Liver (tissue), 3 donors: Measurements from ENCODE around the gene HSPA9.

Experiments
- ATF3 ChIP-seq: IDR thresholded peaks from 2 replicates; pipeline ENCODE4 v1.6.1; 2016; ENCODE audit warnings: antibody characterized with exemption
- CTCF ChIP-seq: fragments of 150-350 bp; IDR thresholded peaks from 2 replicates; pipeline ENCODE4 v1.5.1; 2017; ENCODE audit warnings: improper control_type of control experiment, low read depth, low read length; ENCODE audit not compliant: missing input control
- RAD21 ChIP-seq, 2 donors: IDR thresholded peaks; 2 replicates each; pipeline ENCODE4 v1.6.1; 2016; ENCODE audit warnings: antibody characterized with exemption in 2 of 2, mild to moderate bottlenecking in 2 of 2
- donor health status: healthy.
- donor health status: healthy.

- TF ChIP-seq CTCF, result no peak
- TF ChIP-seq ATF3, result no peak
- no peak for TF ChIP-seq RAD21 (IDR thresholded peaks at IDR 0.05)
Observed at GRCh38 chr5:138588013-138588788, 13.0 kb upstream of the HSPA9 start.
